HTERT RPE-1 (cell line): ENCODE data around the gene P2RX3.

Source experiments
- in situ Hi-C: fragments of 300-500 bp; cut with MboI; formaldehyde crosslinking; loops from 4 replicates; pipeline ENCODE4 v1.14.3; 2020; ENCODE audit warnings: low sequenced_read_pairs

P2RX3 gene

DNA sequence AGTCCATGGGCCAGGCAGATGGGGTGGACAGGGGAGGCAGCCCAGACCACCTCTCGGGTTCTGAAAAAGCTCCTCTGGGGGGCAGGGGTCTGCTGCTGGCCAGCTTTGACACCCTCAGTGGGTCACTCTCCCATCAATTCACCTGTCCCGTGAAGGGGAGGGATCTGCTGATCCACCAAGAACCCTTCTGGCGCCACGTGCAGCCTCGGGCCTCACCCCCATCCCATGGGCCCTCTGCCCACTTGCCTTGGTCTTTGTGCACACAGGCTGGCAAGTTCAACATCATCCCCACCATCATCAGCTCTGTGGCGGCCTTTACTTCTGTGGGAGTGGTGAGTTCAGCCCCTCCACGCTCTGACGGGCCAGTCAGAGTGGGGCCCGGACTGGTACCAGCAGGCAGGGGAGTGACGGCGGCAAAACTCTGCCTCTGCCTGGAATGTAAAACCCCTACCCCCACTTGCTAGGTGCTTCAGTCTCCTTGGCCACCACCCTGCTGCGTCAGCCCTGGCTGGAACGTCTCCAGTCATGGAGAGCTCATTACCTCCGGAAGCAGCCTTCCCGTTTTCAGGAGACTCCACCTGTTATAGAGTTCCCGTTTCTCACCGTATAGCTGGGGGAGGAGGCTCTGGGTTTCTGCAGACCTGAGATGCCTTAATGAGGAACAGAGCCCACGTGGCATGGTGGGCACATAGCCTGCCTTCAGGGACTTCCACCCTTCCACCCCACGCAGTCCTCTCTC, 30.1 kb downstream of the P2RX3 start:
- in situ Hi-C loops: no loop called here

DNA sequence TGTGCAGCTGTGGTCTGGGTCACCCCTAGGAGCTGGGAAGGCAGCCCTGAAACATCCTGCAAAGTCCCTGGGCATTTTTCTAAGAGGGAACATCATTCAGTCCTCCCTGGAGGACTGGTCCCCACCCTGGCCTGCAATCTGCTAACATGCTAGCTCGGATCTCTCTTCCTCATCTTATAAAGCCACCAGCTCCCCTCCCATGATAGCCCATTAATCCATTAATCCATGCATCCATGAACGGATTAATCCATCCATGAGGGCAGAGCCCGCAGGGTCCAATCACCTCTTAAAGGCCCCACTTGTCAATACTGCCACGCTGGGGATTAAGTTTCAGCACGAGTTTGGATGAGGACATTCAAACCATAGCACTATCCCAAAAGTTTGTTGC, 30.7 kb downstream of the P2RX3 start:
- in situ Hi-C loops: no loop called here

DNA sequence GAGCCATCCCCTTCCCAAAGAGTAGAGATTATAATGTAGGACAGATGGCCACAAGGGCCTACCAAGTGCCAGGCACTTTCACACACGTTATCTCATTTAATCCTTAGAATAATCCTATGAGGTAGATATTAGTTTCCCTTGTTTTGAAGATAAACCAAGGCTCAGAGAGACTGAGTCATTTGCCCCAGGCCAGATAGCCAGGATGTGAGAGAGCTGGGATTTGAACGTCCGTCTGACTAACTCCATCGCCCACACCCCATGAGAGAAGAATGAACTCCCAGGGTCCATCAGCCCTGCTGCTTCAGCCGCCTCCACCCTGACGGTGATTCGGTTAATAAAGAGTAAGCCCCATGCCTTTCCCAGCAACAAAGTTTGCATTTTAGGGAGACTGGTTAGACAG, 32.1 kb downstream of the P2RX3 start:
- in situ Hi-C loops: no loop called here

DNA sequence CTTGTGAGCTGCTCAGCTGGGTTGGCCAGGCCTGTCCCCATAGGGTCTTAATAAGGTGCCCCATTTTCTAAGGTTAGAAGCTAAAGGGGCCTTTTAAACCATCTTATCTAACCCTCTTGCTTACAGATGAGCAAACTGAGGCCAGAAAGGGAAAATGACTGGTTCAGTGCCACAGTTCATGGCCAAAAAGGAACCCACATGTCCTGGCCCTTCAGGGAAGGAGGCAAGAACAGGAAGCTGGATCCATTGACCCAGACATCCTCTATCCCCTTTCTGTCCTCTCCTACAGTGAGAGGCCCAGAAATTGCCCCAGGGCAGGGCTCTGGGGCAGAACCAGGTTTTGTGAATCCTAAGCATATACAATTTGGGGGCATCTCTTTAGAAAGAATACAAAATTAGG, 32.8 kb downstream of the P2RX3 start:
- in situ Hi-C loops: no loop called here

DNA sequence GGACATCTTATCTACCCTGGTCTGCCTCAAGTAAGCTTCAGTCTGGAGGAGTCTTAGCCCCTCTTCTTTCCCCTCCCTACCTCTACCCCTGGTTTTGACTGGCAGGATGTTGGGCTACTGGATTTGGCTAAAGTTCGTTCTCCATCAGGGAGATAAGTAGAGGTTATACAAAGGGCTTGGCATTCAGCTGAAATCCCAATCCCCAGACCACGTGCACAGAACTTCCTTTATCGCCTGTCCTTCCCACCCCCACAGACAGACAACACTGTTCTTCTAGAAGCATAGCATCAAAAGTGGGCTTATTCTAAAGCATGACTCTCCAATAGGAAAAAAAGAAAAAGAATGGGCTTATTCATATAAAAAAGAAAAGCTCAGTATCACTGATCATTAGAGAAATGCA, 35.0 kb downstream of the P2RX3 start:
- in situ Hi-C loops: no loop called here

DNA sequence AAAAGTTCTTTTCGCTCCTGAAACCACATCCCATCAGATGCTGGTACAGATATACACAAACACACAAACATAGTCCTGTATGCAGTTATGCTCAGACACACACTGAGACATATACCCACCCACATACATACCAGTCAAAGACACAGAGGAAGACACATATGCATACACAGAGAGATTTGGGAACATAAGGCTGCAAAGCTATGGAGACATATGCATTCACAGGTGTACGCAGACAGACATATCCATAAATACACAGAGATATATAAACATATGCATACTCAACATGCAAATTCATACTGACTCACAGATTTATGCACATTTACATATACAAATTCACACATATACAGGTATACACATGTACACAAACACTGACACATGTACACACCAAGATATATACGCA, 36.8 kb downstream of the P2RX3 start:
- in situ Hi-C loops: no loop called here

DNA sequence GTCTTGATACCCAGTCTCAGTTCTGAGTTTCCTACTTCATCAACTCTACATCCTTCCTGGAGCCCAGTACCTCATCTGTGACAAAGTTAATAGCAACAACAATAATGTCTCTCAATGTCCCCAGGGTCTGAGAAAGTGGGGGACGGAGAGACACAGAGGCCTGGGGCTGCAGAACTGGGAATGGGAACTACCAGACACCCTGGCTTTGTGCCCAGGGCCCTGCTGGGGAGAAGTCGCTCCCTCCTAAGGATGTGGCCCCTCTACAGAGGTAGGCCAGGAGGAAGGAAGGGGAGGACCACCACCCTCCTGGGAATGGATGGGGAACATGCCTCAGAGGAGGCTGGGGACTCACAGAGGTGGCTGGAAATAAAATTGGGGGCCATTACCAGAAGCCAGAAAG, 37.3 kb downstream of the P2RX3 start:
- in situ Hi-C loops: no loop called here

DNA sequence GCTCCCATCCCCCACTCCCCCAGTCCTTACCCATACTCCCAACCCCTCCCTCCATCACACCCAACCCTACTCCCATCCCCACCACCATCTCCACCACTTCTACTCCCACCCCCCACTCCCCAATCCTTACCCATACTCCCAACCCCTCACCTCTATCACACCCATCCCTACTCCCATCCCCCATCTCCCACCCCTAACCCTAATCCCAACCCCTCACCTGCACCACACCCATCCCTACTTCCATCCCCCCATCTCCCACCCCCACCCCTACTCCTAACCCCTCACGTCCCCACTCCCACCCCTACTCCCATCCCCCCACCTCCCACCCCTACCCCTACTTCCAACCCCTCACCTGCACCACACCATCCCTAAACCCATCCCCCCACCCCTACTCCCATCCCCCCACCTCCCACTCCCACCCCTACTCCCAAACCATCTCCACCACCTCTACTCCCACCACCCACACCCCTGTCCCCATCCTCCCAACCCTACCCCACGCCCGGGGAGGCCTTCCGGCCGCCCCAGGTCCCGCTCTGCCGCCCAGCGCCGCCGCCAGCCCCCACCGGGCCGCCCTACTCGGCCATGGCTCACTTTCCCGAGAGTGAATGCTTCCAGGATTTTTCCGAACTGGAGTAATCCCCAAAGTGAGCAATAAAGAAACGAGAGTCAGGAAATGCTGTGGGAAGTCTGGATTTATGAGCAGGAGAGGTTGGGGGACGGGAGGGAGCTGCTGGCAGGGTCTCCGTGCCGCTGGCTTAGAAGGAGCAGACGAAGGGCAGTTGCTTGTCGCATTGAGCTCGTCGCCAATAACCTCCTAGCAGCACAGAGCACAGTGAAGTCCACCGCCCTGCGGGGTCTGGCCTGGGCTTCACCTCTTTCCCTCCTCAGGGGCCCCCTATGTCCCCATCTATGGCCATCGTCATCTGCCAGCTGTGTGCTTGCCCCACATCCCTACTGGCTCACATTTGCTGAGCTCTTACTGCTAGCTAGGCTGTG, 38.2 kb downstream of the P2RX3 start:
- in situ Hi-C loops: no loop called here

DNA sequence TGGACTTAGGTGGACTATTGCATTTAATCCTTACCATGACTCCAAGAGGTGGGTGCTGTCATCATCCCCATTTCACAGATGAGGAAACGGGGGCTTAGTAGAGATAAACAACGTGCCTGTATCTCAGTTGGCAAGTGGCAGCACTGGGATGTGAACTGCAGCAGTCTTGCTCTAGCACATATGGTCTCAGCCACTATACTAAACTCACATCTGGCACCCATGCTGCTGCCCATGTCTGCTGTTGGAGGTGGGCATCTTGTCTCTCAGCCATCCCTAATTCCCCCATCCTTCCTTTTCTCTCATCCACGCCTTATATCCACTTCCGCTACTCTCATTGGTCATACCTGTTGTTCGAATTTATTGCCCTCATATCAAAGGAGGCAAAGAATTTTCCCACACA, 39.0 kb downstream of the P2RX3 start:
- in situ Hi-C loops: no loop called here

DNA sequence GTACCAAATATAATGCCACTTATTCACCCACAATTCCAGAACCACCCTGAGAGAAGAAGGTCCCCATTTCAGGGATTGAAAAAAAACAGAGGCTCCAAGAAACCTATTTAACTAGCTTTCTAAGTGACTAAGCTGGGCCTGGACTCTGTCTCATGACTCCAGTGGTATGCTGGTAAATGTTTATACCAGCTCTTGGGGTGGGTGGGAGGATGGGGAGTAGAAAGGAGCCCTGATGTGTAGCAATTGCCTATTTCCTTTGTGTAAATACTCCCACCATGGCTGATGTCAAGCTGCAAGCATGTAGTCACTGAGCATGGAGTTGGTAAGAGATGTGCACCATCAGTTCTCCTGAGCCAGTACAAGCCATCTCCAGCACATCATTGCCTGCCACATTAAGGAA, 40.0 kb downstream of the P2RX3 start:
- in situ Hi-C loops: no loop called here

DNA sequence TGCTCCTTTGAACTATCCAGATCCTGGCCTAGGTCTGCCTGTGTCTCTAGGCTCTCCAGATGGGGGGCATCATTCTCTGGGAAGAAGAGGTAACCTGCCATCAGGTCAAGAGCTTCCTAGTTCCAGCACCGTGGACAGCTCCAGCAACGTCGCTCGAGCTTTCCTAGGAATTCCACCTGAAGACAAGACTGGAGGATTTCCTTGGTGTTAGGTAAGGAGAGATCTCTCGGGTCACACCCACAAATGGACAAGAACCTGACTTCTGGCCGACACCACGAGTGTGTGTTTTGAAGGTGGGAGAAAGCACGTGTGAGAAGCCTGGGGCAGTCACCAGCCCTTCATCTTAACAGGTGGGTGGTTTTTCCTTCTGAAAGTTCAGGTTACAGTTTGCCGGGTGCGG, 41.6 kb downstream of the P2RX3 start:
- in situ Hi-C loops: no loop called here

DNA sequence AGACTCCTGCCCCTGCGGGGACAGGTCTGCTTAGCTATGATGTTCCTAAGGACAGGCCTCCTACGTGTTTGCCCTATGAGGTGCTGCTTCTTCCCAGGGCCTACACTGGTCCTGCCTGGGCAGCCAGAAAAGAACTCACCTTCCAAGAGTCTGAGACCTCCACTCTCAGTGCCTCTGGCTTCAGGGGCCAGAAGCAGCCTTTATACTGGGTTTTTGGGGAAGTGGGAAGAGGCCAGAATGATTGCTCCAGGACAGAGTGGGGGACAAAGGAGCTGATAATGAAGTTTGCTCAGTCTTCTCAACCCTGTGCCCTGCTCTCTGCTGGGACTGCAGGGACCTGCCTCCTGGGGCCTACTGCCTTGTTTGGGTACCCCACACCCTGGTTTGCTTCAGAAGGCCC, 42.8 kb downstream of the P2RX3 start, which contains the start of gene PRG3:
TSS of gene PRG3 (minus strand) at position 176 of the 400 bp plus-strand sequence. CDS start 442 bp downstream, outside the sequence.
- in situ Hi-C loops: no loop called here

DNA sequence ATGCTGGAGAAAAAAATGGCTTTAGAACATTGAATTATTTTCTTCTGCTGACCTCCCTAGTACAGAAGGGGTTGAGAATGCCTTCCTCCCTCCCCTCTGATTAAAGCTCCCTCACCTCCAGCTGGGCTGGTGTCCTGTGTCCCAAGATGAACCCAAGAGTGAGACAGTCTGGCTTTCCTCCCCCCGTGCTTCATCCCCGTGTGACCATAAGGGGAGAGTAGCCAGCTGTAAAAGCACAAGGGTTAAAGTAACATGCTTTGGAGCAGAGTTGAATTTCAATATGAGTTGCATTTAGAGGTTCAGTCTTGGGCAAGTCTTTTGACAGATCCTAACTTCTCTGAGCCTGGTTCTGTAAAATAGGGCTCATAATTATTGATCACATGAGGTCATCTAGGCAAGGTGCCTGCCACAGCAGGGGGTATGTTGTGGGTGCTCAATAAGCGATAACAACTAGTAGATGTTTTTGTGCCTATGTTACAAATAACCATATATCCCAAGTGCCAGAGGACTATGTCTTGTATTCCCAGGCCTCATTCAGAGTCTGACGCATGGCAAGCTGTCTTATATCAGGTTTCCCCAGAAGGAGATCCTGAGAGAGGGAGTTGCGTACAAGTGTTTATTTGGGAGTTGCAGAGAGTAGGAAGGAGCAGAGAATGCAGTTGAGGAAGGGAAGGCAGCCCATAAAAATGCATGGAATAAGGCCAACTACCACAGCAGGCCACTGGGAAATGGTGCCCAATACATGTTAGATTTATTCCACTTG, 48.2 kb downstream of the P2RX3 start:
- in situ Hi-C loops: no loop called here

DNA sequence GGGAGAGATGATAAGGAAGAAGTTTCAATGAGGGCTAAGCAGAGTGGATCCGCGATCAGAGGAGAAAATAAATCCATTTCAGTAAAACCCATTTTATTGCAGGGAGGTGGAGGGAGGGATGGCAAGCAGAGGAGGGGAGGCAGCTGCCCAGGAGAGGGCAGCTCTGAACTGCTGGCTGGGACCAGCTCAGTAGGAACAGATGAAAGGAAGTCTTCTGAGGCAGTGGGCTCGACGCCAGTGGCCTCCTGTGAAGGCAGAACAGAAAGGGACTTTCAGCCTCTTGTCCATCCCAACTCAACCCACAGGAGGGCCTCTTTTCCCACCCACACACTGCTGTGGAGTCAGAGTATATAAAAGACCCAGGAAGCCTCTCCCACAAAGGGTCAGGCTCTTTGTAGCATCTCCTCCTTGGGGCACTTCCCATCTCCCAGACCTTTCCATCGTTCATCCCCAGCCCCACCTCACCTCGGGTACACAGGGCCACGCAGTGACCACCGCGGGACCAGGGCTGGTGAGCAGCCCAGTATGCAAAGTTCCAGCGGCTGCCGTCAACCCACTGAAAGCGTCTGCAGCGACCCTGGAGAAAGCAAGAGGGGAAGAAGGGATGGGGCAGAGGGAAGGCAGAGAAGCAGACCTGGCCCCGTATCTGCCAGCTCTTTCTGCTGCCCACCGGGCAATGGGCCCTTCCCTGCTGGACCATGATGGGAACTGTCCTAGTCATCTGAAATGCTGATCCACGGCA, 49.3 kb downstream of the P2RX3 start:
- in situ Hi-C loops: no loop called here

DNA sequence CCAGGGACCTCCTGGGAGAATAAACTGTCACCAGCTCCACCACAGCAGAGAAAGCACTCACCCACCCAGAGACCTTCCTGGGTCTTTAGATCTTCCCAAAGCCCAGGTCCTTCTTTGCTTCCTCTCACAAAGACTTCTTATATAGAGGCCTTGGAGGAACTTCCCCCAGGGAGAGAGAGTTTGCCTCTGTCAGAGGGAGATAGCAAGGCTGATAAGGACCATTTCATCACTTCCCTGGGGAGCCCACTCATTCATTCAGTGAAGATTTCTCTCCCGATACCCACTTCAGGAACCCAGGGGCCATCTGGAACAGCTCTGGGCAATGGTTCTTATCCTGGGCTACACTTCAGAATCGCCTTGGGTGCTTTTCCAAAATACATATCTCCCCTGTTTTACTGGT, 52.4 kb downstream of the P2RX3 start, which contains the start of gene PRG2:
TSS of gene PRG2 (minus strand) at position 116 of the 400 bp plus-strand sequence. CDS start 706 bp downstream, outside the sequence.
- in situ Hi-C loops: no loop called here

DNA sequence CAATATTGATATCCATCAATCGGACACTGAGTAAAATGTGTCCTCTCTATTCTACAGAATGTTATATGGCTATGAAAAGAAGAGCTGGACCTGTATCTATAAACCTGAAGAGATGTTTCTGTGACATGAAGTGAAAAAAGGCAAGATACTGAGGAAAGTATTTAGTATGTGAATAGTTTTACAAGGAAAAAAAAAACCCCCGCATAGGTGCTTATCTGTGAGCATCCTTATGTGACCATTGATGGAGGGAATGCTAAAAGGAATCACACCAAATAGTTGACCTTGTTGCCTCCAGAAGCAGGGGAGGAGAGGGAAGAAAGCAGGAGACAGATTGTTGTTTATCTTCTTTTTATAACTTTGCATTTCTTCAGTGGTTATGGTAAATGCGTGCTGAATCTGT, 53.0 kb downstream of the P2RX3 start:
- in situ Hi-C loops: no loop called here

DNA sequence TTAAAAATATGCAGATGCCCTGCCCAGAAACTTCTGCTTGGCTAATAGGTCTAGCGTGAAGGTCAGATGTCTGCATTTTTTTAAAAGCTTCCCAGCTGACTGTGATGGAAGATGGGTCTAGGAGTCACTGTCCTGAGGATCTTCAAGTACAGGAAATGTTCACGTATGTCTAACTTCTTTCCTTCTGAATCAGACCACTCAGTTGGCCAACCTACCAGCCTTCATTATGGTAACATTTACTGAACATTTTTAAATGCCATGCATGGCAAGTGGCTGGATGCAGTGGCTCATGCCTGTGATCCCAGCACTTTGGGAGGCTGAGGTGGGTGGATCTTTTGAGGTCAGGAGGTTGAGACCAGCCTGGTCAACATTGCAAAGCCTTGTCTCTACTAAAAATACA, 53.4 kb downstream of the P2RX3 start:
- in situ Hi-C loops: no loop called here

DNA sequence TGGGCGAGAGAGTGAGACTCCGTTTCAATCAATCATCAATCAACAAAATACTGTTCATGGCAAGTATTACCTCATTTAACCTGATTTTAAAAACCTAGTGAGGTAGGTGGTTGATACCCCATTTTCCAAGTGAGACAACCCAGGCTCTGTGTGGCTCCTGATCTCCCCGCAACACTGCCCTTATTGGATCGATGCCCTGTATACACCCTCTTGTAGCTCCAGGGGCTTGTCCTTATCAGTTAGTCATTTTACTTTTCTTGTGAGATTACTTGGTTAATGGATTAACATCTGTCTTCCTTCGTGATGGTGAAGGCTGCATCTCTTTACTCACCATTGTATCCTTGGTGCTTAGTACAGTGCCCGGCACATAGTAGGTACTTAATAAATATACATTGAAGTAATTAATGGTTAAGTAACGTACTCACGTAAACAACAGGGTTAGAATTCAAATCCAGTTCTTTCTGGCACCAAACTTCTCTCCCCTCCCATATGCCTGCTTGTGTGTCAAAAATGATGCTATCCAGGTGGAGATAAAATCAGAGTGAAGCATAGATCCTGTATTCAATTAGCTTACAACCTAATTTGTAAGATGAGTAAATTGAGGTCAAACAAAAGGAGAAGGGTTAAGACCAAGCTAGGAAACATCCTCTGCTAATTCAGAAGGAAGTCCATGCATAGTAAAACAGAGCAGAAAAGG, 54.1 kb downstream of the P2RX3 start:
- in situ Hi-C loops: no loop called here

DNA sequence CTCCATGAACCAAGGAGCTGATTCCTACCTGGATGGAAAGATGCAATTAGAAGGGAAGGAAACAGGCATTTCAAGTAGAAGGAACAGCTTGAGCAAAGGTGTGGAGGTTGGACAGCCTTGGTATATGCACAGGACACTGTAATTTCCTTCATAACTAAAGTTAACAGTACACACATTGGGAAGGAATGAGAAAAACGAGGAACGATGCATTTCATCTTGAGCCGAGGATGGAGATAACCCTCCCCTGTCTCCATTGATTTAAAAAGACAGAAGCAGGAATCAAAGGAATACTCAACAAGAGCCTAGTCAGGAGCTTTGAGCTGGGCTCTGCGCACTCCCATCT, 54.6 kb downstream of the P2RX3 start:
- in situ Hi-C loops: no loop called here
